ENCODE measurements around the gene ENTPD2.
"Not testable (repeated sequence)": the region's sequence is repeated elsewhere in the genome, so short reads cannot be mapped to it uniquely, and the experiment has no call there.

The ENTPD2 gene

DNA sequence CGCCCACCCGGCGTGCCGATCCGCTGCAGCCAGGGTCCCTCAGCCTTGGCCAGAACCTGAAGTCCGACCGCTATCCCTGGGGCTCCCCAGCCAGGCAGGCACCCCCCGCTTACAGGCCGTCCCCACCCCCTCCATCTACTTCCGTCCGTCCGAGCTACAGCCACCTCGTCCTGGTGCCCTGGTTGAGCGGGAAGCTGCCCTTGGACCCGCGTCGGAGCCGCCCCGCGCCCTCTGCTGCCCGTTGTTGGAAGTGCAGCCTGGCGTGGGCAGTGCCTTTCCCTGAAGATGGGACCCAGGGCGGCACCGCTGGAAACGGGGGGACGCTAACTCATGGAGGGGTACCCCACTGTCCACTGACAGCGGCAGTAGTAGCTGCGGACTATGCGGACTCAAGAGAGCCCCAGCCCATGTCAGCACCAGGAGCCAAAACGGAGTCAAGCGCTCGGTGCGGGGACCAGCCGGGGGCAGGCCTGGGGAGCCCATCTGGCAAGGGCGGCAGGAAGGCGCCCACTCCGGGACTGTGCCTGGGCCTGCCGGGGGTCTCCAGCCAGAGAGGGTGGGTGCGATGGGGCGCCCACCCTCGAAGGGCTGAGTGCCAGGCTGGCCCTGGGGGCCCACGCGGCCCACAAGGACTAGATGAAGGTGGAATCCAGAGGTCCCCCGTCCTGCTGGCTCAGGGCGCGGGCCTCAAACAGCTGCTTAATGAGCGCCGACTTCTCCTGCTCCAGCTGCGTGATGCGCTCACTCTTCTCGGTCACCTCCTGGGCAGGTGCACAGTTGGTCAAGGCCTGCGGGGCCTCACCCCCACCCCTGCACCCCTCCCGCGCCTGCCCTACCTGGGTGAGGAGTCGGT is 10.4 kb upstream of the ENTPD2 start:
- DNase-seq (ENCODE audit: low read depth) = no peak

DNA sequence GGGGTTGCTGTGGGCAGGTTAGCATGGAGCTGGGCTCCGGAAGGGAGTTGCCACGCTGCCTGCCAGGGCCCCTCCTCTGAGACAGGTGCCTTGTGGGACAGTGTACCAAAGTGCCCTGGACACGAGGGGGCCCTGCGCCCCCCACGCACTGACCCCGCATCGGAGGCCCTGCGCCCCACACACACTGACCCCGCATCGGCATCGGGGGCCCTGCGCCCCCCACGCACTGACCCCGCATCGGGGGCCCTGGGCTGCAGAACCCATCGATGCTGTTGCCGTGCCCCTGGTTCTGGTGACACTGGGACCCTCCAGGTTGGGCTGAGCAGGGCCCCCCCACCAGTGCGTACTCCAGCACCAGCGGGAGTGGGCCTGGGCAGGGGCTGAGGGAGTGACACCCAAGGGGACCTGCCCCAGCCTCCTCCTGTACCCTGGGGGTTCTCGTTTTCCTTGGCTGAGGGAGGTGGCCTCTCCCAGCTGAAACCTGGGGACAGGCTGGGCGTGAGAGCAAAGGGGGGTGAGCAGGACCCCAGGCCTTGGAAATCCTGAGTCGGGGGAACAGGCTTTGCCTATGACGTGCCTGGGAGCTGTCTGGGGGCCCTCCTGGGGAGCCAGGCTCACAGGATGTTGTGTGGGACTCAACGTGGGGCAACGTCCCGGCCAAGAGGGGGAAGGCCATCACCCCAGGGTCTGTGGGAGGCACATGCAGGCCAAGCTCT is 9.6 kb upstream of the ENTPD2 start:
- no peak for DNase-seq (ENCODE audit: low read depth)

DNA sequence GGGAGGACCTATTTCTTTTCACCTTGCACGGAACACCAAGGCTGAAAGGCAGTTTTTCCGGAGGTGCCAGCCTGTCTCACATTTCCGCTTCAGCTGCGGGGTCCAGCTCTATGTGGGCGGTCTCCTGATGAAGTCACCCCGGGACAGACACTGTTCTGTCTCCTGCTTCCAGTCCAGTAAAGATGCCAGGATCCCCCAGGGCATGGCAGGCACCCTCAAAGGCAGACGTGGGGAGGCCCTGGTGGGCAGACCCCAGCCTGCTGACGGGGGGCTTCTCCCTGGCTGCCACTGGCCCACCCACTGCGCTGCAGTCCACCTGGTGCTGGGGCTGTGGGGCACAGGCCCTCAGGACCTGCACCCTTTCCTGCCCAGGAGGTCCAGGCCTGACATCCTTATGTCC is 8.9 kb upstream of the ENTPD2 start:
- DNase-seq (ENCODE audit: low read depth) = not testable (repeated sequence)

DNA sequence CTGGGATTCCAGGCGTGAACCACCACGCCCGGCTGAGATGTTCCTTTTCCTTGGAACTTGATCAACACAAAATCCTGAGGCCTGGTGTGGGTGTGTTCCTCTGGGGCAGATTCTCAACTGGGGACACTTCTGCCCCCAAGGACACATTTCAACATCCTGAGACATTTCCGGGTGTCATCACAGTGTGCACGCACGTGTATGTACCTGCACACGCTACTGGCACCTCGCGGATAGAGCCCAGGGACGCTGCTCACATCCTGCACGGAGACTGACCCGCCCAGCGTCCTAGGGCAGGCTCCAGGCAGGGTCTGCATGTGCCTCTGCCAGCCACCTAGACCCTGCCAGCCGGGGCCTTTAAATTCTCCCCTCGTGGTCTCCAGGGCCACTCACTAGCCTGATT is 8.5 kb upstream of the ENTPD2 start:
- DNase-seq (ENCODE audit: low read depth) = no peak

DNA sequence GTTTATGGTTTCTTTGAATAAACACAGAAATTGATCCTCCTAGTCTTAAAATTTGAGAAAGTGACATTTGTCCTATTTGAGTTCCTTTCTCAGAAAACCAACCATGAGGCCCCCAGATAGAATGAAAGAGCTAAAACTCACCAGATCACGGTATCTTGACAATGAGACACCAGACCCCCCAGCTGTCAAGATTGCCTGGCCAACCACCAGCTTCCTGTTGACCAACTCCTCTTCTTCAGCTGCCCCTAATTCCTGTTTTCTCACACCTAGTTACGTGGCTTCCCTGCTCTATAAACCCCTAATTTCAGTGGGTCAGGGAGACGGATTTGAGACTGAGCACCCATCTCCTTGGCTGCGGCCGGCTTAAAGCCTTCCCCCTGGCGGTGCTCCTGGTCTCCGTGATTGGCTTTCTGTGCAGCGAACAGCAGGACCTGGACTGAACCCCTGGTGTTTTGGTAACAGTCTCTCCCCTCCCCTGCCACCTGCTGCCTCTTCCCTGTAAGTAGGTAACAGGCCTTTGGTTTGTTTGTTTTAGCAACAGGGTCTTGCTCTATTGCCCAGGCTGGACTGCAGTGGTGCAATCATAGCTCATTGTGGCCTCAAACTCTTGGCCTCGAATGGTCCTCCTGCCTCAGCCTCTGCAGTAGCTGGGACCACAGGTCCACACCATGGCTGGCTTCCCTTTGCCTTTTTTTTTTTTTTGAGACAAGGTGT is 4.8 kb upstream of the ENTPD2 start:
- DNase-seq (ENCODE audit: low read depth) = no peak

- no peak for DNase-seq (ENCODE audit: low read depth)
Measured at GRCh38 chr9:137057545-137057944, 3.7 kb upstream of the ENTPD2 start.

GRCh38 chr9:137056739-137057415 is 3.0 kb upstream of the ENTPD2 start:
- no peak for DNase-seq (ENCODE audit: low read depth)

DNA sequence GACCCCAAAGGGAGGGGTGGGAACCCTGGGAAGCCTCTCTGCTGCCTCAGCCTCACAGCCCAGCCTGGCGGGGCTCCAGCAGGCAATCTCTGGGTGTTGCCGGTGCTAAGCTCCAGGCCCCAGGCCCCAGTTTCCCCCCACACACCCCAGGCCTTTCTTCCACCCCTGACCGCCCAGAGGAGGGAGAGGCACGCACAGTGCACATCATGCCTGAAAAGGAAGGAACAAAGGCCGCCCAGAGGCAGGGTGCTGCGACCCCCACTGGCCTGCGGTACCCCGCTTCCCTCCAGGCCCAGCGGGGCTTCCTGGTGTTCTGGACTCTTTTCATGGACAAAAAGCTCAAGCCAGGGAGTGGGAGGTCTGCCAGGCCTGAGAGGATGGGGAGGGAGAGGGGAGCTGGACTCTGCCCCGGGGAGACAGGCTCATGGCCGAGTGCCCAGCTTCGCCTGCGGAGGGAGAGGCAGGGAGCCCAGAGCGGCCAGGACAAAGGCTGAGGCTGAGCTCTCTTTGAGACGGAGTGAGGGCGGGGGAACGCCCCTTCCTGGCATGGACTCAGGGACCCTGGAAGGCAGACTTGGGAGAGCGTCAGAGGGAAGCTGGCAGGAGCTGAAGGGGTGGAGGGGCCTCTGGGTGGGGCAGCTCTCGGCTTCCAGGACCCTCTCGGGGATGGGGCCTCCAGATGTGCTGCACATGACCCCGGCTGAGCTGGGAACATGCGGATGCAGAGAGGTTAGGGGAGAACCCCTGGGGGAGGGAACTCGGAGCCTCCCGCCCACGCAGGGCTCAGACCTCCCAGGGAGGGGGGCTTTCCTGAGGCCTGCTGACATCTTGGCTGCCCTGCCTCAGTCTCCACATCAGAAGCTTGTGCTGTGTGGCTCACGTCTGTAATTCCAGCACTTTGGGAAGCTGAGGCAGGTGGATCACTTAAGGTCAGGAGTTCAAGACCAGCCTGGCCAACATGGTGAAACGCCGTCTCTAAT is 1.8 kb upstream of the ENTPD2 start:
- no peak for DNase-seq (ENCODE audit: low read depth)

GRCh38 chr9:137054932-137055384 is 1.1 kb upstream of the ENTPD2 start:
- no peak for DNase-seq (ENCODE audit: low read depth)

DNA sequence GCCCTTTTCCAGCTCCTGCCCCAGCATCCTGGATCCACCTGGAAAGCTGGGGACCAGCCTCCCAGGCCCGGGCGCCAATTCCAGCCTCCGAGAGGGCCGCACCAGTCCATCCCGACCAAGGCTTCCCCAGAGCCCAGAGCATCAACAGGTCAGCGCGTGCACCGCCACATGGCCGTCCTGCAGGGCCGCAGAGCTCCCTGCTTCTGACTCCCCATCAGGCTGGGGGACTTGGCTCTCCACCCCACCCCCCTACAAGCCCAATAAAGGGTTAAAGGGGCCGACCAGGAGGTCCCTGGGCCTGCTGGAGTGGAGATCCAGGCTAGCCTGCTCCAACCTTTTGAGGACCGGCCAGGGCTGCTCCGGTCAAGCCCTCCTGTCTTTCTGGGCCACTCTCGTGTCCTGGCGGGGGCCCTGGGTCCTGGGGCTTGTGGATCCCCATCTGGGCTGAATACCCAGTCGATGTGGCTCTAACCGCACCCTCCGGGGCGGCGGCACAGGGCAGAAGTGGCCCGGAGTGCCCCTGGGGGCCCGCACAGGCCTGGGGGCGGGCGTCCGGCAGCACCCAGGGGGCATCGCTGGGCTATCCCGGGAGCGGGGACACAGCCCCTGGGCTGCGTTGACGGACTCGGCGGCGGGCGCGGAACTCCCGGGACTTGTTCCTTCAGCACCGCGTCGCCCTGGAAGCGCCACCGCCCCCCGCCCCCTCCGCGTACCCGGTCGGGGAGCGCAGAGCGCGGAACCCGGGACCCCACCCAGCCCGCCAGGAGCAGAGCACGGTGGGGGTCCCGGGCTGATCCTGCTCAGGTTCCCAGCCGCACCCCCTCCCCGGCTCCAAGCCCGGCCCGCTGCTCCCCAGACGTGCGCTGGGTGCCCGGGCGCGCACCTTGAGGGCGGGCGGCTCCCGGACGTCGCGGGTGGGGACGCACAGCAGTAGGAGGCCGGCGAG is 590 bp downstream of the ENTPD2 start:
- no peak for DNase-seq (ENCODE audit: low read depth)

DNA sequence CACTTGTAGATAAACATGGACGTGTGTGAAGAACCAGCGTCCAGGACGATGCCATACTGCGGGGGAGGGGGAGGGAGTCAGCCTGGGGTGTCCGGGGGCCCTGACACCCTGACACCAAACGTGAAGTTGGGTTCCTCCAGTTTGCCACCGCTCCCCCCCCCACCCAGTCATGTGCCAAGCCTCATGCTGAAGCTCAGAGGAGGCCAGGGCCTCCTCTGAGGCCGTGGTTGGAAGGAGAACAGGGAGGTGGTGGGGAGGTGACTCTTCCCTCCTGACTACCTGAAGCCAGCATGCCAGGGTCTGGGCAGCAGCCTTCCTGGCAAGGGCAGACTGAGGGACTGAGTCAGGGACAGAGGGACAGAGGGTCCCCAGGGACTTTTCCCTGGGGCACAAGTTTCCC is 1.6 kb downstream of the ENTPD2 start:
- no peak for DNase-seq (ENCODE audit: low read depth)

- no peak for DNase-seq (ENCODE audit: low read depth)
Measured at GRCh38 chr9:137051145-137051724, 2.6 kb downstream of the ENTPD2 start.

DNA sequence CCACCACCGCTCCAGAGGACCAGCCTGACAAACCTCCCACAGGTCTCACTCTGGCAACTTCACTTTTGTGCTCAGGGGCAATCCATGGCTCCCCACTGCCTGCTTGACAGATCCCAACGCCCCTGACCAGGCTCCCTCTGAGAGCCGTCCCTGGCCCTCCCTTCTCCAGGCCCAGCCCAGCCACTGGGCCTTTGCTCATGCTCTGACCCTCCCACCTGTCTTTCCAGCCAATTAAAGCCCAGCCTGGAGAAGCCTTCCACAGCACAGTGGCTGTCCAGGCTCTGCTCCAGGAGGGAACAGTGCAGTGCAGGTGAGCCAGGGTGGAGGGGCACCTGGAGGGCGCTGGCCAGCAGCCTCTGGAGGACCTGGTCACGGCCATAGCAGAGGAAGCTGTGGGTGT is 3.3 kb downstream of the ENTPD2 start:
- DNase-seq (ENCODE audit: low read depth) = no peak

GRCh38 chr9:137049544-137050449 is 4.1 kb downstream of the ENTPD2 start:
- DNase-seq (ENCODE audit: low read depth) = no peak

- DNase-seq (ENCODE audit: low read depth) = no peak
Measured at GRCh38 chr9:137048655-137049543, 5.0 kb downstream of the ENTPD2 start.

DNA sequence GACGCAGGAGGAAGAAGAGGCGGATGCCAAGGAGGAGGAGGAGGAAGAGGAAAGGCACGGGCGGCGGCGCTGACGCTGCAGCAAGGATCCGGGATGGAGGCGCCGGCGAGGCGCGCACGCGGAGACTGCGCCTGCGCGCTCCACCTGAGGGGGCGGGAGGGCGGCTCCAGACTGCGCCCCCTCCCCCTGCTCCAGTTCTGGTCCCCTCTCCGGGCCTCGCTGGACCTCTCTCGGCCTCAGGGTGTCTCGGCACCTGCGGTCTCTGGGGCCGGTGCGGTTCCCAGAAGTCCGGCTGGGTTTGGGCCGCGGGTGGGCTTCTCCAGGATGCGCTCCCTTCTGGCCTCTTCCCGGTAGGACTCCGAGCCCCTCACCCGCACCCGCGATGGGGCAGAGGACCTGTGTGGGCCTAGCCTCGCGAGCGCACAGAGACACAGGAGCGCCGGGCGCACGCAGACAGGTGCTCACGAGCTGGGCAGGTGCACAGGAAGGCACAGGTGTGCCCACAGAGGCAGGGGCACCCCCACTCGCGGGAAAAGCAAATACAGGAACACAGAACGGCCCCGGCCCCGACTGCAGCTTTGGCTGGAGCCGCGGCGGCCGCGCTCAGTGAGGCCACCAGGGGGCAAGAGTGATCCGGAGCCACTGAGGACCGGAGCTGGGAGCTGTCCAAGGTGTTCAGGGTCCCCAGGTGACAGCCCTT is 7.6 kb downstream of the ENTPD2 start, which contains the start of gene NPDC1:
NPDC1 (minus strand) TSS at position 90 of the 700 bp plus-strand sequence. CDS start 188 bp downstream, outside the sequence.
- DNase-seq (ENCODE audit: low read depth) = no peak

All from non-pigmented ciliary epithelial cell (primary cell).